H1 (cell line): Measurements from ENCODE around the gene PRSS2. TPM values are rescaled to one million over a fixed set of nuclear protein-coding genes. Genes with fewer than 3 reads are reported as not detected.
A peak's percentile ranks its signal among the peaks of the same experiment; 100 is the strongest.

Experiments
- CTCF ChIA-PET: fragments of 300-600 bp; sonication (Branson Sonifier 250); formaldehyde crosslinking; loops from one replicate; lab custom pipeline; 2021; ENCODE audit not compliant: partially characterized antibody; lab: Charles Lee
- POLR2A ChIA-PET: fragments of 300-600 bp; sonication (Branson Sonifier 250); formaldehyde crosslinking; loops from one replicate; lab custom pipeline; 2021; ENCODE audit warnings: inconsistent platforms; ENCODE audit not compliant: partially characterized antibody; lab: Charles Lee
- DNase-seq, 2 experiments: peaks; one replicate each; pipeline versions ENCODE4 v3.0.0 to v3.0.0-alpha.2; 2010 to 2022; ENCODE audit warnings: low spot score in 2 of 2, low read depth in 1 of 2, mixed read lengths in 1 of 2
- FAIRE-seq: peaks from 2 replicates; lab custom pipeline; 2011; peaks lifted over from hg19 to GRCh38; lab: Jason Lieb, UNC
- H2AFZ ChIP-seq: 2 replicates; pipeline ENCODE4 v1.8.1; 2012; ENCODE audit warnings: low read length, inconsistent platforms
- H2AK5ac ChIP-seq: 2 replicates; pipeline ENCODE4 v1.6.1; 2013; ENCODE audit warnings: low read depth, low read length
- H2BK120ac ChIP-seq: replicated peaks from 2 replicates; pipeline ENCODE3; 2013; ENCODE audit warnings: low read depth, low read length, inconsistent platforms
- H2BK12ac ChIP-seq: 2 replicates; pipeline ENCODE4 v1.6.1; 2013; ENCODE audit warnings: low read depth, low read length
- H2BK15ac ChIP-seq: 2 replicates; pipeline ENCODE4 v1.6.1; 2013; ENCODE audit warnings: low read length
- H2BK20ac ChIP-seq: 2 replicates; pipeline ENCODE4 v1.6.1; 2013; ENCODE audit warnings: low read length
- H2BK5ac ChIP-seq: 2 replicates; pipeline ENCODE4 v1.6.1; 2013; ENCODE audit warnings: low read depth, low read length
- H3K14ac ChIP-seq: 2 replicates; pipeline ENCODE4 v1.6.1; 2013; ENCODE audit warnings: inconsistent platforms; ENCODE audit not compliant: insufficient read length
- H3K18ac ChIP-seq: 2 replicates; pipeline ENCODE4 v1.6.1; 2013; ENCODE audit warnings: low read length; ENCODE audit errors: extremely low read depth
- H3K23ac ChIP-seq: 2 replicates; pipeline ENCODE4 v1.6.1; 2013; ENCODE audit warnings: inconsistent platforms; ENCODE audit not compliant: insufficient read length
- H3K23me2 ChIP-seq: 2 replicates; pipeline ENCODE4 v1.6.1; 2013; ENCODE audit warnings: low read depth, low read length
- H3K27ac ChIP-seq: 2 replicates; pipeline ENCODE4 v1.6.1; 2011; ENCODE audit warnings: low read depth, low read length, inconsistent platforms
- H3K27me3 ChIP-seq, 4 experiments: replicated peaks in 1 of 4; 1 replicate in 1 of 4; 2 replicates in 3 of 4; pipeline versions ENCODE4 v1.6.1 to v1.8.1; 2011 to 2013; ENCODE audit warnings: low read length in 3 of 4, mild to moderate bottlenecking in 3 of 4, inconsistent platforms in 2 of 4, mixed read lengths in 2 of 4, moderate library complexity in 1 of 4; ENCODE audit not compliant: control insufficient read depth in 3 of 4, insufficient read depth in 3 of 4; ENCODE audit errors: extremely low read depth in 1 of 4
- H3K36me3 ChIP-seq, 4 experiments: 2 replicates each; pipeline versions ENCODE4 v1.6.1 to v1.8.1; 2011 to 2013; ENCODE audit warnings: mild to moderate bottlenecking in 4 of 4, low read length in 3 of 4, moderate library complexity in 2 of 4, control low read depth in 1 of 4, inconsistent platforms in 1 of 4; ENCODE audit not compliant: insufficient read depth in 4 of 4, control insufficient read depth in 2 of 4
- H3K4ac ChIP-seq: replicated peaks from 2 replicates; pipeline ENCODE3; 2013; ENCODE audit warnings: low read length, low read depth, mixed read lengths, inconsistent platforms; ENCODE audit not compliant: insufficient read length
- H3K4me1 ChIP-seq, 4 experiments: replicated peaks in 1 of 4; 1 replicate in 1 of 4; 2 replicates in 3 of 4; pipeline versions ENCODE4 v1.6.1 to v1.8.1; 2011 to 2013; ENCODE audit warnings: low read length in 3 of 4, inconsistent platforms in 2 of 4, mixed read lengths in 1 of 4; ENCODE audit not compliant: insufficient read depth in 4 of 4, control insufficient read depth in 3 of 4
- H3K4me2 ChIP-seq, 2 experiments: 2 replicates each; pipeline versions ENCODE4 v1.6.1 to v1.8.1; 2011 to 2013; ENCODE audit warnings: low read depth in 2 of 2, low read length in 2 of 2, control low read depth in 1 of 2, inconsistent platforms in 1 of 2, mild to moderate bottlenecking in 1 of 2; ENCODE audit not compliant: insufficient read depth in 1 of 2
- H3K4me3 ChIP-seq, 4 experiments: fragments of 200-600, 300-600 bp in 1 of 4; sonication (generic), shearing (Covaris generic), sonication (Bioruptor Twin) in 1 of 4; 2 replicates each; pipeline versions ENCODE4 v1.5.1 to v1.8.1; 2011 to 2016; ENCODE audit warnings: low read length in 4 of 4, low read depth in 3 of 4, control low read depth in 2 of 4, inconsistent platforms in 2 of 4, mild to moderate bottlenecking in 2 of 4, mixed read lengths in 1 of 4, moderate library complexity in 1 of 4; ENCODE audit not compliant: insufficient read depth in 2 of 4; ENCODE audit errors: extremely low read depth in 1 of 4
- H3K56ac ChIP-seq: replicated peaks from 2 replicates; pipeline ENCODE3; 2013; ENCODE audit warnings: low read depth, mild to moderate bottlenecking, mixed read lengths, low read length, inconsistent platforms; ENCODE audit not compliant: insufficient read length
- H3K79me1 ChIP-seq: 2 replicates; pipeline ENCODE4 v1.6.1; 2013; ENCODE audit warnings: low read depth, low read length, control low read depth
- H3K79me2 ChIP-seq, 2 experiments: 2 replicates each; pipeline versions ENCODE4 v1.6.1 to v1.8.1; 2012 to 2013; ENCODE audit warnings: low read length in 2 of 2, mild to moderate bottlenecking in 2 of 2, inconsistent platforms in 1 of 2; ENCODE audit not compliant: insufficient read depth in 2 of 2, control insufficient read depth in 1 of 2
- H3K9ac ChIP-seq, 4 experiments: replicated peaks in 1 of 4; 1 replicate in 1 of 4; 2 replicates in 3 of 4; pipeline versions ENCODE4 v1.6.1 to v1.8.1; 2011 to 2013; ENCODE audit warnings: low read depth in 3 of 4, low read length in 3 of 4, control low read depth in 2 of 4, mild to moderate bottlenecking in 2 of 4, moderate library complexity in 2 of 4, inconsistent platforms in 1 of 4; ENCODE audit errors: extremely low read depth in 1 of 4
- H3K9me3 ChIP-seq, 2 experiments: 2 replicates each; pipeline versions ENCODE4 v1.6.1 to v1.8.1; 2012 to 2013; ENCODE audit warnings: mild to moderate bottlenecking in 2 of 2, moderate library complexity in 2 of 2, control low read depth in 1 of 2, inconsistent platforms in 1 of 2, low read depth in 1 of 2, low read length in 1 of 2, mixed read lengths in 1 of 2; ENCODE audit not compliant: insufficient read depth in 2 of 2
- H4K20me1 ChIP-seq, 2 experiments: replicated peaks in 1 of 2; 2 replicates each; pipeline versions ENCODE3 to v1.8.1; 2011 to 2013; ENCODE audit warnings: inconsistent platforms in 2 of 2, low read length in 2 of 2, mild to moderate bottlenecking in 1 of 2; ENCODE audit not compliant: insufficient read depth in 2 of 2, control insufficient read depth in 1 of 2
- H4K5ac ChIP-seq: 2 replicates; pipeline ENCODE4 v1.6.1; 2013; ENCODE audit warnings: low read length, low read depth, mixed read lengths, inconsistent platforms; ENCODE audit not compliant: insufficient read length
- H4K8ac ChIP-seq: 2 replicates; pipeline ENCODE4 v1.8.0; 2013; ENCODE audit warnings: mild to moderate bottlenecking, moderate library complexity, low read length, inconsistent platforms; ENCODE audit not compliant: insufficient read depth; ENCODE audit errors: extremely low read depth
- H4K91ac ChIP-seq: replicated peaks from 2 replicates; pipeline ENCODE3; 2013; ENCODE audit warnings: low read length, mixed read lengths, inconsistent platforms; ENCODE audit not compliant: insufficient read length
- ATF2 ChIP-seq: IDR thresholded peaks from 2 replicates; pipeline ENCODE4 v1.6.1; 2012; ENCODE audit warnings: low read length, inconsistent platforms
- BACH1 ChIP-seq: IDR thresholded peaks from 2 replicates; pipeline ENCODE4 v1.6.1; 2012; ENCODE audit warnings: low read length, improper control_type of control experiment
- CTCF ChIP-seq, 3 experiments: IDR thresholded peaks; 1 replicate in 2 of 3; 2 replicates in 1 of 3; pipeline versions ENCODE4 v1.5.1 to v1.6.1; 2011; ENCODE audit warnings: low read length in 3 of 3, mild to moderate bottlenecking in 3 of 3, inconsistent platforms in 2 of 3, low read depth in 1 of 3, moderate library complexity in 1 of 3; ENCODE audit not compliant: insufficient read depth in 1 of 3; ENCODE audit errors: control extremely low read depth in 1 of 3
- MAX ChIP-seq: IDR thresholded peaks from 2 replicates; pipeline ENCODE4 v1.6.1; 2012; ENCODE audit warnings: inconsistent platforms
- PHF8 ChIP-seq: fragments of 200-600 bp; sonication (generic); conservative IDR thresholded peaks from 2 replicates; pipeline ENCODE4 v1.7.1; 2012; ENCODE audit warnings: low read depth, mild to moderate bottlenecking, inconsistent platforms, low read length, moderate library complexity
- POLR2A ChIP-seq, 2 experiments: IDR thresholded peaks; 1 replicate in 1 of 2; 2 replicates in 1 of 2; pipeline ENCODE4 v1.6.1; 2011; ENCODE audit warnings: low read depth in 2 of 2, low read length in 2 of 2, mild to moderate bottlenecking in 2 of 2; ENCODE audit errors: control extremely low read depth in 1 of 2
- TBP ChIP-seq: IDR thresholded peaks from 2 replicates; pipeline ENCODE4 v1.6.1; 2011; ENCODE audit warnings: low read depth, low read length, improper control_type of control experiment
- TCF12 ChIP-seq: IDR thresholded peaks from 2 replicates; pipeline ENCODE4 v1.6.1; 2011; ENCODE audit warnings: low read depth, mild to moderate bottlenecking, low read length
- ZNF274 ChIP-seq: IDR thresholded peaks from 2 replicates; pipeline ENCODE4 v1.7.0; 2012; ENCODE audit warnings: low read length, borderline replicate concordance; ENCODE audit errors: extremely low read depth
- WGBS, 2 experiments: shearing (Covaris generic) in 1 of 2; methylation state at CpG; one replicate each; pipeline versions ENCODE4 v1.1.6 to v1.1.7; 2013 to 2015; ENCODE audit warnings: low lambda C conversion rate in 2 of 2, mixed read lengths in 2 of 2, inconsistent platforms in 1 of 2, low coverage in 1 of 2, missing lambda C conversion rate in 1 of 2; ENCODE audit not compliant: insufficient replicate concordance in 2 of 2, insufficient coverage in 1 of 2, insufficient read length in 1 of 2; ENCODE audit errors: extremely low coverage in 1 of 2, missing lambda C conversion rate in 1 of 2; 5-methylcytosine and 5-hydroxymethylcytosine counted together
- polyA plus RNA-seq, 7 experiments: library from polyadenylated mRNA; depleted of rRNA in 3 of 7; stranded (reverse) in 5 of 7; unstranded in 2 of 7; fragments of >200 nt in 5 of 7; fragments of 200-250 nt in 2 of 7; gene quantifications; 1 replicate in 5 of 7; 2 replicates in 1 of 7; 4 replicates in 1 of 7; pipeline versions ENCODE4 v1.2.1 to v1.2.3, GENCODE V29; 2011 to 2013; ENCODE audit warnings: missing spikeins in 2 of 7, mixed read lengths in 2 of 7
- total RNA-seq: library from RNA; stranded (reverse); fragmentation: NEBNext Ultra II Directional; extraction: Animal tissue kit (Norgen Biotek cat#: 25700); gene quantifications from 2 replicates; pipeline ENCODE4 v1.2.1, GENCODE V29; 2021

PRSS2 gene
- total and polyA plus RNA-seq, 2 of the 8 experiments (the other 6 are each of a cell fraction or from before 2014, with no cell fraction given): not detected

GRCh38 chr7:142799437-142799835, 28.7 kb downstream of the PRSS2 start:
- Histone ChIP-seq H3K23ac (no peak overlapping the region), H4K91ac (no peak overlapping the region), H3K4ac (no peak overlapping the region), H3K18ac (no peak overlapping the region), H3K27ac (no peak overlapping the region), H2BK12ac (no peak overlapping the region), H2AFZ (no peak overlapping the region), H4K20me1 (peaks cover 0 to 3% of the 10 kb centered on the region in 2 experiments), H4K8ac (no peak overlapping the region), H2BK5ac (no peak overlapping the region), H3K9me3 (no peaks in the 10 kb centered on the region), H3K4me1 (peaks cover 14 to 30% (median 18%) of the 10 kb centered on the region in 4 experiments), H3K79me1 (no peaks in the 10 kb centered on the region), H2BK15ac (no peak overlapping the region), H3K4me2 (no peak overlapping the region; a peak in 1 of 4 replicates), H4K5ac (no peak overlapping the region), H3K14ac (no peak overlapping the region), H2AK5ac (no peak overlapping the region), H3K27me3 (peaks cover 3 to 36% (median 26%) of the 10 kb centered on the region in 4 experiments; a peak in 6 of 7 replicates), H3K4me3 (no peak overlapping the region), H3K36me3 (peaks cover 0 to 15% (median 3%) of the 10 kb centered on the region in 4 experiments; a peak in 4 of 8 replicates), H2BK120ac (no peak overlapping the region), H3K23me2 (peaks cover 17% of the 10 kb centered on the region), H3K79me2 (peaks cover 0 to 6% of the 10 kb centered on the region in 2 experiments; a peak in 1 of 4 replicates), H3K9ac (no peak overlapping the region), H2BK20ac (no peak overlapping the region), H3K56ac (no peak overlapping the region)
- FAIRE-seq (no peak), DNase-seq (peak in 1 of 2 experiments; percentile 28)
- no peak for TF ChIP-seq ATF2
- no peak for TF ChIP-seq CTCF (IDR thresholded peaks at IDR 0.05; ENCODE audit: control extremely low read depth in 1 of 3, insufficient read depth in 1 of 3, low read depth in 1 of 3, low read length in 3 of 3)
- TF ChIP-seq TBP: no peak
- TF ChIP-seq BACH1: no peak
- TF ChIP-seq TCF12: no peak
- no peak for TF ChIP-seq ZNF274
- TF ChIP-seq MAX: no peak
- TF ChIP-seq PHF8: no peak
- TF ChIP-seq POLR2A (IDR thresholded peaks at IDR 0.05; ENCODE audit: control extremely low read depth in 1 of 2, low read depth in 2 of 2, low read length in 2 of 2): no peak
- ChIA-PET POLR2A (interaction anchor here (0.5 to 5.8 kb wide), 3 partner anchors 8 to 81 kb away, joined by 4 to 36 read pairs (median 4); no protein-coding TSS in a partner anchor), CTCF (interaction anchor here (0.8 to 24.1 kb wide), 8 partner anchors 11 to 231 kb away, joined by 3 to 430 read pairs (median 12); partner anchors contain the start of gene EPHB6)
- WGBS, 2 experiments: 63% methylated on average over 3 of the region's 3 CpGs; no CpG with 5 or more reads in 1 of the 2 experiments
